MM.1S (cell line): ENCODE data around the gene ARPP21.

Experiments used
- DNase-seq: peaks from one replicate; pipeline ENCODE4 v3.0.0-alpha.2; 2015
- H2AFZ ChIP-seq: fragments of 300-600 bp; sonication (generic); 2 replicates; pipeline ENCODE4 v1.6.0; 2016; ENCODE audit warnings: antibody characterized with exemption, low read length
- H3F3A ChIP-seq: fragments of 300-600 bp; sonication (generic); 2 replicates; pipeline ENCODE4 v1.6.1; 2016; ENCODE audit warnings: mild to moderate bottlenecking, antibody characterized with exemption, low read length, moderate library complexity, mixed read lengths; ENCODE audit not compliant: insufficient read depth
- H3K27ac ChIP-seq: fragments of 300-600 bp; sonication (generic); 2 replicates; pipeline ENCODE4 v1.5.1; 2016; ENCODE audit warnings: mild to moderate bottlenecking, low read length
- H3K27me3 ChIP-seq: fragments of 300-600 bp; sonication (generic); replicated peaks from 2 replicates; pipeline ENCODE4 v1.6.0; 2016; ENCODE audit warnings: low read length; ENCODE audit not compliant: insufficient read depth
- H3K36me3 ChIP-seq: fragments of 300-600 bp; sonication (generic); replicated peaks from 2 replicates; pipeline ENCODE4 v1.6.1; 2016; ENCODE audit warnings: mild to moderate bottlenecking, low read length, mixed read lengths; ENCODE audit not compliant: insufficient read depth
- H3K4me1 ChIP-seq: fragments of 300-600 bp; sonication (generic); 2 replicates; pipeline ENCODE4 v1.6.1; 2016; ENCODE audit warnings: low read length, mixed read lengths
- H3K4me2 ChIP-seq: fragments of 300-600 bp; sonication (generic); 2 replicates; pipeline ENCODE4 v1.6.0; 2016; ENCODE audit warnings: low read depth, low read length
- H3K4me3 ChIP-seq: fragments of 300-600 bp; sonication (generic); 2 replicates; pipeline ENCODE4 v1.5.1; 2016; ENCODE audit warnings: low read length, mixed read lengths
- H3K79me2 ChIP-seq: fragments of 300-600 bp; sonication (generic); 2 replicates; pipeline ENCODE4 v1.6.1; 2016; ENCODE audit warnings: mixed run types, low read length, mixed read lengths
- H3K9ac ChIP-seq: fragments of 300-600 bp; sonication (generic); 2 replicates; pipeline ENCODE4 v1.6.1; 2016; ENCODE audit warnings: low read length, mixed read lengths
- H3K9me2 ChIP-seq: fragments of 300-600 bp; sonication (generic); replicated peaks from 2 replicates; pipeline ENCODE4 v1.6.1; 2016; ENCODE audit warnings: mild to moderate bottlenecking, low read length, mixed read lengths; ENCODE audit not compliant: insufficient read depth
- H3K9me3 ChIP-seq: fragments of 300-600 bp; sonication (generic); replicated peaks from 2 replicates; pipeline ENCODE4 v1.6.1; 2016; ENCODE audit warnings: mild to moderate bottlenecking, low read length, mixed read lengths; ENCODE audit not compliant: insufficient read depth
- H4K20me1 ChIP-seq: fragments of 300-600 bp; sonication (generic); 2 replicates; pipeline ENCODE4 v1.6.1; 2016; ENCODE audit warnings: mild to moderate bottlenecking, low read length, moderate library complexity, mixed read lengths; ENCODE audit not compliant: insufficient read depth
- CTCF ChIP-seq: fragments of 300-600 bp; sonication (generic); IDR thresholded peaks from 2 replicates; pipeline ENCODE4 v1.5.1; 2016; ENCODE audit warnings: antibody characterized with exemption, low read length, mixed read lengths
- EZH2 ChIP-seq: fragments of 300-600 bp; sonication (generic); optimal IDR thresholded peaks from 2 replicates; pipeline ENCODE3; 2017; ENCODE audit warnings: low read depth, mild to moderate bottlenecking, antibody characterized with exemption, low read length, mixed read lengths
- EZH2phosphoT487 ChIP-seq: fragments of 300-600 bp; sonication (generic); IDR thresholded peaks from 2 replicates; pipeline ENCODE4 v1.6.1; 2018; ENCODE audit warnings: antibody characterized with exemption, low read length

Gene ARPP21

GRCh38 chr3:35635407-35635806 lies 3.9 kb upstream of the ARPP21 start:
- Histone ChIP-seq H3K79me2 (no peaks in the 10 kb centered on the region), H2AFZ (no peak overlapping the region), H3K9me3 (no peaks in the 10 kb centered on the region), H4K20me1 (no peaks in the 10 kb centered on the region), H3F3A (no peaks in the 10 kb centered on the region), H3K4me3 (no peak overlapping the region), H3K4me2 (no peak overlapping the region), H3K9ac (no peak overlapping the region), H3K27ac (no peak overlapping the region), H3K36me3 (no peaks in the 10 kb centered on the region), H3K9me2 (no peaks in the 10 kb centered on the region), H3K4me1 (no peaks in the 10 kb centered on the region), H3K27me3 (no peaks in the 10 kb centered on the region)
- DNase-seq: no peak
- no peak for TF ChIP-seq EZH2
- no peak for TF ChIP-seq CTCF
- TF ChIP-seq EZH2phosphoT487: no peak

GRCh38 chr3:35635926-35636683 lies 3.2 kb upstream of the ARPP21 start:
- Histone ChIP-seq H3F3A (no peaks in the 10 kb centered on the region), H4K20me1 (no peaks in the 10 kb centered on the region), H3K4me2 (no peak overlapping the region), H3K79me2 (no peaks in the 10 kb centered on the region), H3K27ac (no peak overlapping the region), H3K9me2 (no peaks in the 10 kb centered on the region), H3K36me3 (no peaks in the 10 kb centered on the region), H3K9me3 (no peaks in the 10 kb centered on the region), H2AFZ (no peak overlapping the region), H3K4me1 (no peaks in the 10 kb centered on the region), H3K27me3 (no peaks in the 10 kb centered on the region), H3K4me3 (no peak overlapping the region), H3K9ac (no peak overlapping the region)
- no peak for TF ChIP-seq EZH2
- no peak for TF ChIP-seq CTCF
- no peak for TF ChIP-seq EZH2phosphoT487
- DNase-seq: no peak

GRCh38 chr3:35638251-35638979 lies 910 bp upstream of the ARPP21 start:
- TF ChIP-seq EZH2phosphoT487: no peak
- no peak overlapping the region for H2AFZ ChIP-seq
- no peaks in the 10 kb centered on the region for H3F3A ChIP-seq
- H3K27me3 ChIP-seq: no peaks in the 10 kb centered on the region
- H3K27ac ChIP-seq: no peak overlapping the region
- H3K9me2 ChIP-seq: no peaks in the 10 kb centered on the region
- no peaks in the 10 kb centered on the region for H3K4me1 ChIP-seq
- no peak overlapping the region for H3K9ac ChIP-seq
- H3K79me2 ChIP-seq: no peaks in the 10 kb centered on the region
- no peaks in the 10 kb centered on the region for H3K9me3 ChIP-seq
- H3K36me3 ChIP-seq: no peaks in the 10 kb centered on the region
- no peak overlapping the region for H3K4me3 ChIP-seq
- DNase-seq: no peak
- no peaks in the 10 kb centered on the region for H4K20me1 ChIP-seq
- no peak overlapping the region for H3K4me2 ChIP-seq

- H3K36me3 ChIP-seq: no peaks in the 10 kb centered on the region
- H3K9me2 ChIP-seq: no peaks in the 10 kb centered on the region
- no peak overlapping the region for H3K27ac ChIP-seq
- no peaks in the 10 kb centered on the region for H4K20me1 ChIP-seq
- H3K9me3 ChIP-seq: no peaks in the 10 kb centered on the region
- H3K4me1 ChIP-seq: no peaks in the 10 kb centered on the region
- H3F3A ChIP-seq: no peaks in the 10 kb centered on the region
- no peak overlapping the region for H2AFZ ChIP-seq
- TF ChIP-seq EZH2 (no peak), CTCF (no peak), EZH2phosphoT487 (no peak)
- H3K79me2 ChIP-seq: no peaks in the 10 kb centered on the region
- H3K27me3 ChIP-seq: no peaks in the 10 kb centered on the region
- no peak overlapping the region for H3K4me3 ChIP-seq
- no peak overlapping the region for H3K9ac ChIP-seq
- DNase-seq: no peak
- peak overlapping the region; percentile 60 for H3K4me2 ChIP-seq
Observed at GRCh38 chr3:35638980-35639253, 408 bp upstream of the ARPP21 start.
